Purkinje cell (primary cell): ENCODE results near the gene HGF. TPM values are rescaled to one million over a fixed set of nuclear protein-coding genes. Genes with fewer than 3 reads are reported as not detected.

Experiments used
- polyA plus RNA-seq: library from polyadenylated mRNA; unstranded; fragments of >200 nt; fragmentation: Nextera tagmentation; gene quantifications from 2 replicates; pipeline ENCODE4 v1.2.1, GENCODE V29; 2014

Gene HGF
- 0.22 and 1.0 TPM in 2 replicates for polyA plus RNA-seq

DNA sequence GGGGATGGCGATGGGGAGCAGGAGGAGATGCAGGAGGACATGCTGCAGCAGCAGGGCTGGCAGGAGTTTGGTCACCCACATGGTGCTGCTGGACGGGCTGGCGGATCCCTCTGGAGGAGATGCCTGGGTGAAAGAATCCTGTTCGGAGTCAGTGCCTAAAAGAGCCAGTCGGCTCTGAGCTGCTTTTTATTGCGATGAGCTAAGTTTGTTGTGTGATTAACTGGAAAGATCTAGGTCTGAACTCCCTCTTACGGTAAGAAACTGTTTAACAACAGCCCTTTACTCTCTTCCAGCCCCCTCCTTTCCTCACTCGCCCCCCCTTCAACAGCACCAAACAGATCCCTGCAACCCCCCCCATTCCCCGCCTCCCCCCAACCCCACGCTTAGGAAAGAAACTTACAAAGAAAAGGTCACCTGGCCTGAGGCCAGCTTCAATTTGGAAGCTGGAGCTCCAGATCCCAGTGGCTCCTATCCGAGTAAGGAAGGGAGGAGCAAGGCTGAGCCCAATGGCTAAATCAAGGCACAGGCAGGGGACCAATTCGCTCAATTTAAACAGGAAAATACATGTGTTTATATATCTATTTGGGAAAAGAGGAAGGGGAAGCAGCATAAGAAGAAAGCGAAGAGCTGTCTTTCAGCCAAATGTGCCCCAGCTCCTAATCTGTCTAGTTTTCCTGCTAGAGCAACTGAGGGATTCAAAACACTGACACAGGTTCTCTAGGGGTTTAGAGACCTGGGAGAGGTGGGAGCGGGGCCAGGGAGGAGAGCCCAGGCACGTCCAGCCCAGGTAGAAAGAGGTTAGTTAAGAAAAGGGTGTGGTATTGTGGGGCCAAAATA is at the start of gene HGF:
TSS of gene HGF (minus strand) at position 157 of the 837 bp plus-strand sequence. CDS start at position 81, 76 bp downstream.

